HG02938 (cell line): ENCODE data around the gene JUP.
"Not testable (repeated sequence)": the region's sequence is repeated elsewhere in the genome, so short reads cannot be mapped to it uniquely, and the experiment has no call there.

Experiments
- ATAC-seq: cut with Tn5 transposase; IDR thresholded peaks from one replicate; pipeline ENCODE4 v1.9.1; 2021; ENCODE audit warnings: mild to moderate bottlenecking, moderate library complexity; ENCODE audit not compliant: unreplicated experiment

JUP gene

DNA sequence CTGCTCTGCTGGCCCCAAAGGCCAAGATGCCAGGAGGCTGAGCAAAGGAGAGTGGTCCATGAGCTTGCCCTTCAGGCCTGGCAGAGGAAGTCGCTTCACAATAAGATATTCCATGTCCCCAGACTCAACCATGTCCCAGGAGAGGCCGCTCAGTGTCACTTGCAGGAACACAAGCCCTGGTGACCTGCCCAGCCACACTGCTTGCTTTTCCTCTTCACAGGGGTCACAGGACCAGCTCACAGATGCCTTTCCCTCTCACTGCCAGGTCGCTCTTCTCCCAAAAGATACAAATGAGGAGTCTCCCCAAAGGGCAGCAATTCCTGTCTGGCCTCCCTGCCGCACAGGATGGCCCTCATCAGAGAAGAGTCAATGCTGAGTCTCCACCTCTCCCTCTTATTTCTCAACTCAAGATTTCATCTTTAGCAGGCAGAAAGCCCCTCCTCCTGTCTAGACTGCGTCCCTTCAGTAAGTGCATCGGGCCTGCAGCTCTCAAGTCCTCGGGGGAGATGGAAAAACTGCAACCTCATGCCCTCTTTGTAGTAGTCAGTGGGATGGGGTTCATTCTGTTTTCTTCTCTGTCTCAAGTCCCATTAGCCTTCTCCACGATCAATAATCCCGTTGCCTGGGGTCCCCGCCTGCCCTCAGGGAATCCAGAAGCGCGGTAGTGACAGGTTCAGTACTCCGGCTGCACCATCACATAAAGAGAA is 5.0 kb downstream of the JUP start:
- ATAC-seq, result no peak

DNA sequence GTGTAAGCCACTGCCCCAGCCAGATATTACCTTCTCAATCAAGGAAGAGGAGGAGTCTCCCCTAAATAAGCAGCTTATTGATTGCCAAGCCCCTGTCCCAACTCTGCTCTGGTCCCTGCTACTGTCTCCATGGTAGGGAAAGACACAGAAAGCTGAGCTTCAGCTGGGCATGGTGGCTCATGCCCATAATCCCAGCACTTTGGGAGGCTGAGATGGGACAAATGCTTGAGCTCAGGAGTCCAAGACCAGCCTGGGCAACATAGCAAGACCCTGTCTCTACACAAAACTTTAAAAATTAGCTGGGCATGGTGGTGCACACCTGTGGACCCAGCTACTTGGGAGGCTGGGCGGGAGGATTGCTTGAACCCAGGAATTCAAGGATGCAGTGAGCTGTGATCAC is 6.6 kb downstream of the JUP start:
- no peak for ATAC-seq

GRCh38 chr17:41777574-41778188 is 8.8 kb downstream of the JUP start:
- ATAC-seq, result no peak

GRCh38 chr17:41777157-41777573 is 9.3 kb downstream of the JUP start:
- ATAC-seq, result no peak

- not testable (repeated sequence) for ATAC-seq
These were observed 10.1 kb downstream of the JUP start for GRCh38 chr17:41776262-41776900.

DNA sequence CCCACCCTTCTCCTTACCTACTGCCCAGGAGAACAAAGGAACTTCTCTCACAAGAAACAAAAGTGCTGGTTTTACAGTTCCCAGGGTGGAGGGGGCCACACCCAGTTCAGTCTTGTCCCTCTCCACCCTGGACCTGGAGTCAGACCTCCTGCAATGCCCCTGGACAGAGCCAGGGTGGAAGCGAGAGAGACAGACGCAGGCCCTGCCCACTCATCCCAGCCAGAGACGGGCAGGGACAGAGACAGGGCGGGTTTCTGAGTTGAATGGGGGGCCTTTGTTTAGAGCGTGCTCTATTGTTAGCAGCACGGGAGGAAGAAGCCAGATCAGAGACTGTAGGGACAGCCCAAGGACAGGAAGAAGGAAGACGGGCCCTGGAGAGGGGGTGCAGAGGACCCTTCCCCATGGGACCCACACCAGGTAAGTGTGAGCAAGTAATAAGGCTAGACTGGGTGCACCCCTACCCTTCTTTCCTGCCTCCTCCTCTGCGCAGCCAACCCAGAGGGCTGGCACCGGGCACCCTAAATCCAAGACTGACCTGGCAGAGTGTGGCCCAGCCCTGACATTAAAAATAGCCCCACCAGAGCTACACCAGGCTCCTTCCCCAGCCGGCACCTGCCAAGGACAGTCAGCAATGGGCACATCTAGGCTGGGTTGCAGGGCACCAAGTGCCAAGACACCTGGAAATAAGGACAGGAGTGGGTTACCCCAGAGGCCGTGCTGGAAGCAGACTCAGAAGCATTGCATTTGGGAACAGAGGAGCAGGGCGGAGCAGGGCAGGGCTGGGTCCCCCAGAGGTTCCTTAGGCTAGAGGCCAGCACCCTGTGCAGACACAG is 10.9 kb downstream of the JUP start:
- ATAC-seq, result no peak

DNA sequence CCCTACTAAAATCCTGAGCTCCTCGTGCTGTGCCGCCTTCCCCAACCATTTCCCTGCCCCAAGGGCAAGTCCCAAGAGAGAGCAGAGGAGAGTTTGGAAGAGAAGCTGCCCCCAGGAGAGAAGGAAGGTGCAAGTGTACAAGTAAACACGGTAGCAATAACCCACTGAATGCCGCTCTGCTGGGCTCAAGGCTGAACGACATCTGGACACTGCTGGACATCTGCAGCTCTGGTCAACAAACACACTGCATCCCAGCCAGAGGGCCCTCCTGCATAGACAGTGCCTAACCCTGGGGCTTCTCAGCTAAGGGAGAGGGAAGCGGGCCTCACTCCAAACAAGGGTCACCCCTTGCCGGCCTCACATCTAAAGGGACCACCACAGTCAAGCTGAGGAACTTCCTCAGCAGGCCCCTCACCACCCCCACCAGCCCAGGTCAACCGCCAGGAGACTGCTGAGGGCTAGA is 12.7 kb downstream of the JUP start:
- no peak for ATAC-seq

- no peak for ATAC-seq
These were observed 13.3 kb downstream of the JUP start for GRCh38 chr17:41773190-41773588.

GRCh38 chr17:41772586-41773189 is 13.8 kb downstream of the JUP start:
- ATAC-seq, result no peak

DNA sequence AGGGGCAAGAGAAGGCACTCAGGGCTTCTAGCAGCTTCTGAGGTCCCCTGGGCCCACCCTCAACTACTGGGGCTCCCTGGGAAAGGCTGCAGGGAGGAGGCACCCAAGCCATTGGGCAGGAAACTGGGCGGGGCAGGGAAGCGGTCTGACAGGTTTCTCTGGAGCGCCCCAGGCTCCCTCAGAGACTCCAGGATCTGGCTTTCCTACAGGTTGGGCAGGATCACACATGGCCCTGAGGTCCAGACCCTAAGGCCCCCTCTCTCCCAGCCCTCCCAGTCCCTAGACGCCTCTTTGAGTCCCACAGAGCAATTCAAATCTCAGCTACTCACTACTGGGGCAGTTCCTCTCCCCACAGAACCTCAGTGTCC is 14.3 kb downstream of the JUP start:
- no peak for ATAC-seq

GRCh38 chr17:41771389-41772206 is 14.9 kb downstream of the JUP start:
- no peak for ATAC-seq

GRCh38 chr17:41769985-41770384 is 16.5 kb downstream of the JUP start:
- ATAC-seq, result no peak

DNA sequence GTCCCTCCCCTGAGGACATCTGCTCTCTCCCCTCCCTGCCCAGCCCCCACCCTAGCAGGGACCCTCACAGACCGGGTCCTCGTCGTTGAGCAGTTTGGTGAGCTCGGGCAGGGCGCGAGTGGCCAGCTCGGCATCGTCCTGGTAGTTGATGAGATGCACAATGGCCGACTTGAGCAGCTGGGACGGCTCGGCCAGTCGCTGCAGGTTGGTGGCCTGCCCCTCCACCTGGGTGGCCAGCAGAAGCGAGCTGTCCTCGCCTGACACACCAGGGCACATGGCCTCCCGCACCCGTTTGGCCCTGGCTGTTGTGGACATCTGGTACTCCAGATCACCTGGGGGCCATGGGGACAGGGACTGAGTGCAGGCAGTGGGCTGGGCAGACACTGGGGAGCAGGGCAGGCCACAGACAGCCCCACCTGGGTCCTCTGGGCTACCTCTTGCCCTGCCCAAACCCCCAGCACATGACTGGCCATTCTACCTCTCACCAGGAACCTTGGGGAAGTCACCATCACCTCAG is 17.1 kb downstream of the JUP start:
- no peak for ATAC-seq

DNA sequence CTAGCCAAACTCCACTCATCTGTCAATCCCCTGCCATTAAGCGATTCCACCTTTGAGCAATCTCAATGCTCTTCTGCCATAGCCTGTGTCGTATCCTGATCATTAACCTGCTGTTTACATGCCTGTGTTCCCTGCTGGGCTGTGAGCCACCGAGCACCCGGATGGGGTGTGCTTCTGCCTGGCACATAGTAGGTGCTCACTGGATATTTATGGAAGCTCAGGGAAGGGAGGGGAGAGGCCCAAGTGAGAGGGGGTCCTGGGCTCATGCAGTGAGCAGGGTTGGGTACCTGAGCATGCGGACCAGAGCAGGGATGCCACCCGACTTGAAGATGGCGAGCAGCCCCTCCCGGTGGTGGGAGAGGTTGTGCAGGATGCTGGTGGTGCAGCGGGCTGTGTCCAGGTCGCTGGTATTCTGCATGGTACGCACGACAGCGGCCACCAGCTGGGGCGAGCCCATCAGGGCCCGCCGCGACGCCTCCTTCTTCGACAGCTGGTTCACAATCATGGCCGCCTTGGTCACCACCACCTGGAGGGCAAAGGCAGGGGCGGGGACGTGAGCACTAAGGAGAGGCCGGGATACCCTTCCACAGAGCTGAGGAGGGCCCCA is 17.7 kb downstream of the JUP start:
- no peak for ATAC-seq

- no peak for ATAC-seq
These were observed 19.0 kb downstream of the JUP start for GRCh38 chr17:41767324-41768042.

DNA sequence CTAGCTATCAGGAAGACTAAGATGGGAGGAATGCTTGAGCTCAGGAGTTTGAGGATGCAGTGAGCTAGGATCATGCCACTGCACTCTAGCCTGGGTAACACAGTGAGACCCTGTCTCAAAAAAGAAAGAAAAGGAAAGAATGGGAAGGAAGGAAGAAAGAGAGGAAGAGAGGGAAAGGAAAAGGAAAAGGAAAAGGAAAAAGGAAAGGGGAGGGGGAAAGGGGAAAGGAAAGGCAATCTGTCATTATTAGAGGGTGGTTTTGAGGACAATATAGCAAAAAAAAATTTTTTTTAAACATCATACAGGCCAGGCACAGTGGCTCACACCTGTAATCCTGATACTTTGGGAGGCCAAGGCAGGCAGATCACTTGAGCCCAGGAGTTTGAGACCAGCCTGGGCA is 20.4 kb downstream of the JUP start:
- no peak for ATAC-seq

GRCh38 chr17:41763327-41763726 is 23.2 kb downstream of the JUP start:
- ATAC-seq, result no peak

- ATAC-seq, result no peak
These were observed 23.7 kb downstream of the JUP start for GRCh38 chr17:41762841-41763240.

DNA sequence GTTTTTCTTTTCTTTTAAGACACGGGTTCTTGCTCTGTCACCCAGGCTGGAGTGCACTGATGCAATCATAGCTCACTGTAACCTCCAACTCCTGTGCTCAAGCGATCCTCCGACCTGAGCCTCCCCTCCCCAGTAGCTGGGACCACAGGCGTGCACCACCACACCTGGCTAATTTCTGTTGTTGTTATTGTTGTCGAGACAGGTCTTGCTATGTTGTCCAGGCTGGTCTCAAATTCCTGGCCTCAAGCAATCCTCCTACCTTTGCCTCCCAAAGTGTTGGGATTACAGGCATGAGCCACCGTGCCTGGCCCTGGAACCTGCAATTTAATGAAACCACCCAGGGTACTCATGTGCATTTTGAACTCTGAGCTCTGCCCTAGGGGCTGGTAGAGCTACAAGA is 24.1 kb downstream of the JUP start:
- ATAC-seq, result no peak
